IPS-20b (cell line): ENCODE measurements around the gene ADAMTS8.

Source experiments
- H3K27ac ChIP-seq: one replicate; pipeline ENCODE4 v1.5.1; 2013; ENCODE audit warnings: low read length
- H3K27me3 ChIP-seq: 2 replicates; pipeline ENCODE4 v1.6.1; 2013; ENCODE audit warnings: mild to moderate bottlenecking, low read length, inconsistent platforms; ENCODE audit not compliant: insufficient read depth
- H3K36me3 ChIP-seq: 2 replicates; pipeline ENCODE4 v1.6.1; 2013; ENCODE audit warnings: low read depth, mild to moderate bottlenecking, inconsistent platforms, low read length, moderate library complexity; ENCODE audit not compliant: insufficient read depth
- H3K4me1 ChIP-seq: 2 replicates; pipeline ENCODE4 v1.6.1; 2013; ENCODE audit warnings: mild to moderate bottlenecking, control low read depth, inconsistent platforms, low read length, moderate library complexity; ENCODE audit not compliant: insufficient read depth
- H3K4me3 ChIP-seq: 2 replicates; pipeline ENCODE4 v1.5.1; 2013; ENCODE audit warnings: mild to moderate bottlenecking, low read length, inconsistent platforms
- H3K9ac ChIP-seq: 2 replicates; pipeline ENCODE4 v1.6.1; 2013; ENCODE audit warnings: low read depth, mild to moderate bottlenecking, inconsistent platforms, low read length, moderate library complexity
- H3K9me3 ChIP-seq: 2 replicates; pipeline ENCODE4 v1.6.1; 2013; ENCODE audit warnings: mild to moderate bottlenecking, low read depth, low read length, inconsistent platforms; ENCODE audit not compliant: insufficient read depth

The ADAMTS8 gene

DNA sequence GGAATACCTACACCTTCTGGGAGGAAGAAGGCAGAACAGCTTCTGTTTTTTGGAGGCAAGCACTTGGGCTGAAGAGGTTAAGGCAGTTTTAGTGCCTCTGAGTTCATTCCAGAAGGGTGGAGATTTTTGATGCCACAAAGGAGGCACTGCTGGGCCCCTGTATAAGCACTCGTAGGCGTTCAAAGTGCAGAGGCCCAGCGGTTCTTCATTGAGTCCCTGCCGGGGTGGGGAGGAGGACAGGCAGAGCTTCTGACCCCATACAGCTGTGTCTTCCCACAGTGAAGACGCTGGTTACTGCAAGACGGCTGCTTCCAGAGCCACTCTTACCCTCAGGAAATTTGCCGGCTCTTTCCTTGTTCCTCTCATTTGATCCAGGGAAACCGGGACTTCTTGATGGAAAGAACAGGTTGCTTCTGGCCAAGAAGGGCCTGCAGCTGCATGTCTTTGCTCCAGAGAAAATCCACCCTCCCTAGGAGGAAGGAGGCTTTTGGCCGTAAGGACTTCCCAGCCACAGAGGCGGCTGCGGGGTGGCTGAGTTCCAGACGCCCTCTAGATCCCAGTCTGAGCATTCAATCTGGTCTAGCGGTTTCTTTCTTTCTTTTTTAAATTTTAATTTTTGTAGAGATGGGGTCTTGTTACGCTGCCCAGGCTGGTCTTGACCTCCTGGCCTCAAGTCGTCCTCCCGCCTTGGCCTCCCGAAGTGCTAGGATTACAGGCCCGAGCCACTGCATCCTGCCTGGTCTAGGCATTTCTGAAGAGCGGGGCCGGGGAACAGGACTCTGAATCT lies 29.4 kb upstream of the ADAMTS8 start:
- H3K9me3 ChIP-seq = no peaks in the 10 kb centered on the region
- H3K27me3 ChIP-seq = peaks cover 39% of the 10 kb centered on the region
- no peak overlapping the region for H3K9ac ChIP-seq
- H3K27ac ChIP-seq = no peak overlapping the region
- no peaks in the 10 kb centered on the region for H3K36me3 ChIP-seq
- no peak overlapping the region for H3K4me3 ChIP-seq
- H3K4me1 ChIP-seq = no peaks in the 10 kb centered on the region

GRCh38 chr11:130456286-130456685 lies 27.9 kb upstream of the ADAMTS8 start:
- H3K36me3 ChIP-seq = no peaks in the 10 kb centered on the region
- H3K27me3 ChIP-seq = peaks cover 54% of the 10 kb centered on the region
- H3K9ac ChIP-seq = no peak overlapping the region
- no peaks in the 10 kb centered on the region for H3K4me1 ChIP-seq
- H3K4me3 ChIP-seq = no peak overlapping the region
- no peaks in the 10 kb centered on the region for H3K9me3 ChIP-seq
- no peak overlapping the region for H3K27ac ChIP-seq

GRCh38 chr11:130455483-130456127 lies 27.2 kb upstream of the ADAMTS8 start:
- Histone ChIP-seq H3K4me3 (no peak overlapping the region), H3K27me3 (peaks cover 61% of the 10 kb centered on the region), H3K9me3 (no peaks in the 10 kb centered on the region), H3K9ac (no peak overlapping the region), H3K36me3 (no peaks in the 10 kb centered on the region), H3K4me1 (no peaks in the 10 kb centered on the region), H3K27ac (no peak overlapping the region)

- Histone ChIP-seq H3K9ac (no peak overlapping the region), H3K27ac (no peak overlapping the region), H3K9me3 (no peaks in the 10 kb centered on the region), H3K36me3 (no peaks in the 10 kb centered on the region), H3K4me1 (0 out of 2 replicates have a peak, but pooled peaks cover 2% of the 10 kb centered on the region), H3K27me3 (peaks cover 70% of the 10 kb centered on the region), H3K4me3 (no peak overlapping the region)
Observed at GRCh38 chr11:130454491-130455252, 26.3 kb upstream of the ADAMTS8 start.

DNA sequence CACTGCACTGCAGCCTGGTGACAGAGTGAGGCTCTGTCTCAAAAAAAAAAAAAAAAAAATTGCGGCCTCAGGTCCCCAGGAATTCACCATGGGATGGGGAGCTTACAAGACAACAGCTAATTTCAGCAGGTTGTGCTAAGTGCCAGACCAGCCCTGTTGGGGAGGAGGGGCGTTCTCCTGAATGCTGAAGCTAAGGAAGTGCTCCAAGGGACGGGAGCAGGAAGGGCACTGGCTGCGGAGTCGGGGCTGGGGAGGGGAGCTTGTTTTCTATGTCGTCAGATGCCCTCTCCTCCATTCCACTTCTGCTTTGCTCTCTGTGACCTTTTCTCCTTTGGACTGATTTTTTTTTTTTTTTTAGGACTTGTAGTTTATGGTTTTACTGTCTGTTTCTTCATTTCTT lies 24.5 kb upstream of the ADAMTS8 start:
- H3K36me3 ChIP-seq = no peaks in the 10 kb centered on the region
- 0 out of 2 replicates have a peak, but pooled peaks cover 2% of the 10 kb centered on the region for H3K4me1 ChIP-seq
- H3K4me3 ChIP-seq = no peak overlapping the region
- H3K9me3 ChIP-seq = no peaks in the 10 kb centered on the region
- no peak overlapping the region for H3K27ac ChIP-seq
- H3K9ac ChIP-seq = no peak overlapping the region
- peaks cover 84% of the 10 kb centered on the region for H3K27me3 ChIP-seq

GRCh38 chr11:130452176-130452575 lies 23.8 kb upstream of the ADAMTS8 start:
- H3K9me3 ChIP-seq = no peaks in the 10 kb centered on the region
- no peak overlapping the region for H3K9ac ChIP-seq
- peaks cover 90% of the 10 kb centered on the region for H3K27me3 ChIP-seq
- no peak overlapping the region for H3K4me3 ChIP-seq
- no peaks in the 10 kb centered on the region for H3K36me3 ChIP-seq
- H3K27ac ChIP-seq = no peak overlapping the region
- 0 out of 2 replicates have a peak, but pooled peaks cover 2% of the 10 kb centered on the region for H3K4me1 ChIP-seq

GRCh38 chr11:130451231-130452019 lies 23.0 kb upstream of the ADAMTS8 start:
- Histone ChIP-seq H3K4me1 (0 out of 2 replicates have a peak, but pooled peaks cover 2% of the 10 kb centered on the region), H3K36me3 (no peaks in the 10 kb centered on the region), H3K9me3 (no peaks in the 10 kb centered on the region), H3K27me3 (peaks cover 95% of the 10 kb centered on the region), H3K9ac (no peak overlapping the region), H3K27ac (no peak overlapping the region), H3K4me3 (no peak overlapping the region)

DNA sequence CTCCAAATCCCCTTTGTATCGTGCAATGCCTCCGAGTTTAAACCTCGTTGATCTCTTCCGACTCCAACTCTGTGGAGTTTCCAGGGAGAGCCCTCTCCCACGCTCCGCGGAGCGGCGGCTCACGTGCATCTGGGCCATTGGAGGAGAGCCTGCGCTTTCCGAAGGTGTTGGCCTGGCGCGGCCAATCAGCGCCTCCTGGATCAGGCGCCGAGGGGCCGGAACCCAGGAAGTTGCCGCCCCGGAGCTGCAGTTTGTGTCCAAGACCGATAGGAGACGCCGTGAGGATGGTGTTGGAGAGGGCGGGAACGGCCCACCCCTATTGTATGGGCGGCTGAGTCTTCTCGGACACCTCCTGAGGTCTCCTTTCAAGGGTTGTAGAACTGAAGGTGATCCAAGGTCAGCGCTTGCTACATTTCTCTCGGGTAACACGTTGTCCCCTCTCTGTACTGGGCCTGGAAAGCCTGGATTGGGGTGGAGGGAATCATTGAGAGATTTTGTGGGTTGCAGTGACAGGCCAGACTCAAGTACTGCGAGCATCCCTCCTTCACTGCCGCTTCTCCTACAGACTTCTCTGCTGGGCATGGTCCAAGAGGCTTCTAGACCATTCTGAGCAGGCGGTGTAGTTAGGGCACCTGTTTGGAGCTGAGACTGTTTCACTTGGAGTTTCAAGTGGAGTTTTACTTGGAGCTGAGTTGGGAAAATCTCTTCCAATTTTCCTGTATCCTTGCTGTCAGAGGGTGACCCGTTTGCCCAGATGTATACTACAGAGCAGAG lies 21.8 kb upstream of the ADAMTS8 start:
- 0 out of 2 replicates have a peak, but pooled peaks cover 2% of the 10 kb centered on the region for H3K4me1 ChIP-seq
- no peaks in the 10 kb centered on the region for H3K9me3 ChIP-seq
- H3K27ac ChIP-seq = no peak overlapping the region
- no peaks in the 10 kb centered on the region for H3K36me3 ChIP-seq
- no peak overlapping the region for H3K9ac ChIP-seq
- peak overlapping the region; percentile 76 for H3K4me3 ChIP-seq
- H3K27me3 ChIP-seq = peaks cover 95% of the 10 kb centered on the region

DNA sequence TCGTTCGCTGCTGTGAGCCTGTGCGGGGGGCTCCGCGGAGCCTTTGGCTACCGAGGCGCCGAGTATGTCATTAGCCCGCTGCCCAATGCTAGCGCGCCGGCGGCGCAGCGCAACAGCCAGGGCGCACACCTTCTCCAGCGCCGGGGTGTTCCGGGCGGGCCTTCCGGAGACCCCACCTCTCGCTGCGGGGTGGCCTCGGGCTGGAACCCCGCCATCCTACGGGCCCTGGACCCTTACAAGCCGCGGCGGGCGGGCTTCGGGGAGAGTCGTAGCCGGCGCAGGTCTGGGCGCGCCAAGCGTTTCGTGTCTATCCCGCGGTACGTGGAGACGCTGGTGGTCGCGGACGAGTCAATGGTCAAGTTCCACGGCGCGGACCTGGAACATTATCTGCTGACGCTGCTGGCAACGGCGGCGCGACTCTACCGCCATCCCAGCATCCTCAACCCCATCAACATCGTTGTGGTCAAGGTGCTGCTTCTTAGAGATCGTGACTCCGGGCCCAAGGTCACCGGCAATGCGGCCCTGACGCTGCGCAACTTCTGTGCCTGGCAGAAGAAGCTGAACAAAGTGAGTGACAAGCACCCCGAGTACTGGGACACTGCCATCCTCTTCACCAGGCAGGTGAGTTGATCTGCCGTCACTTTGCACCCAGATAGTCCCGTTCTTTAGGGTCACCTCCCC lies 21.0 kb upstream of the ADAMTS8 start:
- 0 out of 2 replicates have a peak, but pooled peaks cover 2% of the 10 kb centered on the region for H3K4me1 ChIP-seq
- H3K27ac ChIP-seq = no peak overlapping the region
- H3K27me3 ChIP-seq = peaks cover 88% of the 10 kb centered on the region
- no peaks in the 10 kb centered on the region for H3K36me3 ChIP-seq
- H3K9me3 ChIP-seq = no peaks in the 10 kb centered on the region
- peak overlapping the region; percentile 38; the same call in 1 of the 2 replicates for H3K9ac ChIP-seq
- peak overlapping the region; percentile 76 for H3K4me3 ChIP-seq
